Epithelial cell of prostate (primary cell): Measurements from ENCODE around the gene SSUH2.
"Not testable (repeated sequence)": the region's sequence is repeated elsewhere in the genome, so short reads cannot be mapped to it uniquely, and the experiment has no call there.

ENCODE experiments used
- DNase-seq: peaks from one replicate; pipeline ENCODE4 v3.0.0-alpha.2; 2011; ENCODE audit warnings: low read depth, low spot score
- H3K27ac ChIP-seq: fragments of 450-650 bp; 2 replicates; pipeline ENCODE4 v1.5.1; 2017; ENCODE audit warnings: mild to moderate bottlenecking

SSUH2 gene

GRCh38 chr3:8593021-8593827 lies 51.4 kb downstream of the SSUH2 start:
- H3K27ac ChIP-seq = no peak overlapping the region
- DNase-seq = no peak

GRCh38 chr3:8589880-8590556 lies 54.6 kb downstream of the SSUH2 start:
- no peak for DNase-seq
- no peak overlapping the region for H3K27ac ChIP-seq

GRCh38 chr3:8584661-8585060 lies 59.9 kb downstream of the SSUH2 start:
- no peak overlapping the region for H3K27ac ChIP-seq
- no peak for DNase-seq

- no peak for DNase-seq
These were observed 62.7 kb downstream of the SSUH2 start for GRCh38 chr3:8581806-8582445.

GRCh38 chr3:8581373-8581772 lies 63.2 kb downstream of the SSUH2 start:
- no peak for DNase-seq
- no peak overlapping the region for H3K27ac ChIP-seq

More at GRCh38 chr3:8581806-8582445, 62.7 kb downstream of the SSUH2 start:
- no peak overlapping the region for H3K27ac ChIP-seq

GRCh38 chr3:8580434-8580833 lies 64.2 kb downstream of the SSUH2 start:
- not testable (repeated sequence) for H3K27ac ChIP-seq, DNase-seq

GRCh38 chr3:8579943-8580342 lies 64.7 kb downstream of the SSUH2 start:
- H3K27ac ChIP-seq = no peak overlapping the region
- DNase-seq = no peak

- DNase-seq = no peak
- H3K27ac ChIP-seq = no peak overlapping the region
These were observed 65.5 kb downstream of the SSUH2 start for GRCh38 chr3:8579096-8579495.

GRCh38 chr3:8578282-8578681 lies 66.3 kb downstream of the SSUH2 start:
- no peak for DNase-seq
- no peak overlapping the region for H3K27ac ChIP-seq

GRCh38 chr3:8576841-8577571 lies 67.6 kb downstream of the SSUH2 start:
- H3K27ac ChIP-seq = no peak overlapping the region

GRCh38 chr3:8576436-8576835 lies 68.2 kb downstream of the SSUH2 start:
- no peak overlapping the region for H3K27ac ChIP-seq

More at GRCh38 chr3:8576841-8577571, 67.6 kb downstream of the SSUH2 start:
- DNase-seq = no peak

GRCh38 chr3:8575364-8576104 lies 69.1 kb downstream of the SSUH2 start:
- no peak overlapping the region for H3K27ac ChIP-seq
- DNase-seq = no peak

More at GRCh38 chr3:8576436-8576835, 68.2 kb downstream of the SSUH2 start:
- DNase-seq = no peak

- no peak for DNase-seq
- H3K27ac ChIP-seq = no peak overlapping the region
These were observed 69.8 kb downstream of the SSUH2 start for GRCh38 chr3:8574670-8575322.

GRCh38 chr3:8574040-8574669 lies 70.4 kb downstream of the SSUH2 start:
- H3K27ac ChIP-seq = no peak overlapping the region
- no peak for DNase-seq

- no peak overlapping the region for H3K27ac ChIP-seq
These were observed 71.2 kb downstream of the SSUH2 start for GRCh38 chr3:8573342-8573926.

GRCh38 chr3:8571256-8571655 lies 73.3 kb downstream of the SSUH2 start:
- DNase-seq = no peak
- no peak overlapping the region for H3K27ac ChIP-seq

More at GRCh38 chr3:8573342-8573926, 71.2 kb downstream of the SSUH2 start:
- no peak for DNase-seq
